Heart left ventricle (tissue), 13 donors: ENCODE data around the gene RRBP1.

Source experiments
- CTCF ChIP-seq, 12 donors: fragments of 200-600 bp; sonication (generic) in 4 of 12; IDR thresholded peaks; one replicate each; pipeline versions ENCODE4 v1.5.0 to v1.8.0; 2018 to 2022; ENCODE audit warnings: antibody characterized with exemption in 12 of 12, mild to moderate bottlenecking in 5 of 12
- POLR2A ChIP-seq, 2 donors: fragments of 450-650 bp; IDR thresholded peaks; one replicate each; pipeline ENCODE4 v1.6.1; 2017; ENCODE audit warnings: antibody characterized with exemption in 2 of 2, mild to moderate bottlenecking in 2 of 2, moderate library complexity in 2 of 2
- donor health status: ischemic (EF 13 %, LVEDD 7.1; RV severe dilation, severe dysfunction).
- donor health status: DM: no; HTN: yes; CAD: no.
- donor health status: DM: no; HTN: no; CAD: no.
- donor health status: ischemic (EF 25% LVEDD 6.9; RV normal size, moderate dysfunction).
- donor health status: ischemic (EF 25% LVEDD 5.7; RV mildly dilated, moderate dysfunction).
- donor health status: ischemic (EF 35%, LVEDD 5.7; RV mildly dilated, moderate dysfunction).
- donor health status: nonischemic (EF 11% LVEDD 7.7; RV severe dilation, severe dysfunction).
- donor health status: DM: yes; HTN: yes; CAD: no.
- donor health status: PGD.
- donor health status: ischemic (EF 29% LVEDD 5.4; RV normal size, mild dysfunction).
- donor health status: nonischemic (EF 23%, LVEDD 6.1; RV moderate dilation, normal function).

DNA sequence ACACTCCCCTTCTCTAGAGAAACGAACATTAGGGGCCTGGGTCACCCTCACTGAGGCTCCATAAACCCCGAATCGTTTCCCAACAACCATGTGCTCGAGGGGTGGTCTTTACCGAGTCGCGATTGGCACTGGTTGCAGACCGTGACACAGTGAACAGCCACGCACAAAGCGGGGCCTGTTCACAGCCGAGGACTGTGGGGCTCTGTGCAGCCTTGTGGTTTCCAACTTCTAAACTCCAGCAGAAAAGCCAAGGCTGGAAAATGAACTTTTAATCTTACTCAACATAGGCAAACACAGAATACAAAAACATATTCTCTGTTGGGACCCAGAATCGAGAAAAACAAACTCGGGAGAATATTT, 19.0 kb downstream of the RRBP1 start:
- no peak for TF ChIP-seq POLR2A (IDR thresholded peaks at IDR 0.05)
- no peak for TF ChIP-seq CTCF (IDR thresholded peaks at IDR 0.05)
